ENCODE measurements around the gene SPARCL1. TPM values are rescaled to one million over a fixed set of nuclear protein-coding genes. Genes with fewer than 3 reads are reported as not detected.

Gene SPARCL1
- total and polyA plus RNA-seq, 10 of the 15 experiments (the other 5 are each of a cell fraction or from before 2014, with no cell fraction given), result 0.10 to 1.1 TPM; not detected in 8

DNA sequence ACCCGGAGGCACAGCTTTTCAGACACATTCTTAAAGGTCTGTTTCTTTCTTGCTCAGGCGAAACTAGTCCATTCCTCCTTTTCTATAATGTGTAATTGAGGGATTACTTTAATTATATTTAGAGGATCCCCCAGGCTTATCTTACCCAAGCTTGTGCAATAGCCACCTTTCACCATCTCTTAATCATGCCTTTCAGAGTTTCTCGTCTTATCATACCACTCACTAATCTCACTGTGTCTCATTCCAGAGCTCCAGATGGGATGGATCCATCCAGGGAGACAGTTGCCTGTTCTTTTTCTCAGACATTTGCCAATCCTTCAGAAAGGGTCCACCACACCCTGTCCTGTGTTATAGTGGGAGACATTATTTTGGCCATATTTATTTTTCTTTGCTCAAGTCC, 12.5 kb downstream of the SPARCL1 start:
- FAIRE-seq (no peak), ATAC-seq (no peak), DNase-seq (ENCODE audit: low read depth, low spot score) (no peak)
- no peak overlapping the region for H3K27ac ChIP-seq (ENCODE audit: control insufficient read depth, insufficient read depth)
- BruUV-seq (replicated peaks), result no TSS peak
- RAD21 ChIA-PET (ENCODE audit: unreplicated experiment), result no interaction called here
- H3K27me3 ChIP-seq (replicated peaks in 1 of 2; ENCODE audit: control insufficient read depth in 2 of 2, insufficient read depth in 2 of 2, low read length in 1 of 2), result no peaks in the 10 kb centered on the region
- H3K79me2 ChIP-seq (ENCODE audit: control insufficient read depth, insufficient read depth, low read length), result no peaks in the 10 kb centered on the region
- H3K4me1 ChIP-seq (ENCODE audit: control insufficient read depth, insufficient read depth, low read length), result no peaks in the 10 kb centered on the region
- H3K4me2 ChIP-seq (ENCODE audit: control insufficient read depth, insufficient read depth), result no peak overlapping the region
- intact Hi-C loops (cut with micrococcal nuclease; ENCODE audit: unreplicated experiment), result no loop called here
- no peak for TF ChIP-seq SIX5 (IDR thresholded peaks at IDR 0.05; ENCODE audit: low read depth, low read length, severe bottlenecking)
- no peak for TF ChIP-seq ZNF217 (IDR thresholded peaks at IDR 0.05)
- TF ChIP-seq EP300 (IDR thresholded peaks at IDR 0.05; ENCODE audit: borderline replicate concordance in 1 of 2, control insufficient read depth in 1 of 2, low read depth in 2 of 2, low read length in 2 of 2), result no peak
- TF ChIP-seq NFYA (IDR thresholded peaks at IDR 0.05; ENCODE audit: borderline replicate concordance, low read depth, low read length), result no peak
- TF ChIP-seq BCL11A (IDR thresholded peaks at IDR 0.05; ENCODE audit: low read depth, low read length), result no peak
- TF ChIP-seq MEF2A (IDR thresholded peaks at IDR 0.05; ENCODE audit: insufficient read depth, low read depth, low read length), result no peak
- TF ChIP-seq, protein P1, sequence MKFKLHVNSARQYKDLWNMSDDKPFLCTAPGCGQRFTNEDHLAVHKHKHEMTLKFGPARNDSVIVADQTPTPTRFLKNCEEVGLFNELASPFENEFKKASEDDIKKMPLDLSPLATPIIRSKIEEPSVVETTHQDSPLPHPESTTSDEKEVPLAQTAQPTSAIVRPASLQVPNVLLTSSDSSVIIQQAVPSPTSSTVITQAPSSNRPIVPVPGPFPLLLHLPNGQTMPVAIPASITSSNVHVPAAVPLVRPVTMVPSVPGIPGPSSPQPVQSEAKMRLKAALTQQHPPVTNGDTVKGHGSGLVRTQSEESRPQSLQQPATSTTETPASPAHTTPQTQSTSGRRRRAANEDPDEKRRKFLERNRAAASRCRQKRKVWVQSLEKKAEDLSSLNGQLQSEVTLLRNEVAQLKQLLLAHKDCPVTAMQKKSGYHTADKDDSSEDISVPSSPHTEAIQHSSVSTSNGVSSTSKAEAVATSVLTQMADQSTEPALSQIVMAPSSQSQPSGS (IDR thresholded peaks at IDR 0.05; ENCODE audit: low read length), result no peak
- TF ChIP-seq RBBP5 (conservative IDR thresholded peaks at IDR 0.05), result no peak
- no peak for TF ChIP-seq MXI1 (IDR thresholded peaks at IDR 0.05; ENCODE audit: low read depth, low read length)
- TF ChIP-seq SP1 (IDR thresholded peaks at IDR 0.05; ENCODE audit: low read depth, low read length), result no peak
- no peak for TF ChIP-seq STAT3 (IDR thresholded peaks at IDR 0.05; ENCODE audit: low read depth, low read length)
- no peak for TF ChIP-seq PAX5 (IDR thresholded peaks at IDR 0.05; ENCODE audit: borderline replicate concordance, low read depth, low read length)
- 13% methylated on average over 3 of the region's 3 CpGs for WGBS (ENCODE audit: insufficient coverage, insufficient replicate concordance, low lambda C conversion rate, missing lambda C conversion rate)
- H2AFZ ChIP-seq (ENCODE audit: control insufficient read depth, low read depth, low read length), result no peak overlapping the region
- no peak overlapping the region for H3K9ac ChIP-seq (ENCODE audit: control insufficient read depth, insufficient read depth, low read length)
- CTCF ChIA-PET, result no interaction called here
- in situ Hi-C loops (cut with MboI), result no loop called here
- POLR2A ChIA-PET, result no interaction called here
- H4K20me1 ChIP-seq (ENCODE audit: control insufficient read depth, insufficient read depth), result no peaks in the 10 kb centered on the region
- H3K36me3 ChIP-seq (ENCODE audit: control insufficient read depth in 2 of 2, insufficient read depth in 2 of 2, low read length in 1 of 2), result no peaks in the 10 kb centered on the region
- SMC1A ChIA-PET (ENCODE audit: uncharacterized antibody, unreplicated experiment), result no interaction called here
- no peak overlapping the region for H3K4me3 ChIP-seq
- no peaks in the 10 kb centered on the region for H3K9me3 ChIP-seq (replicated peaks; ENCODE audit: control insufficient read depth, insufficient read depth, low read length)

Data from GM12878 (cell line).